Measurements from ENCODE around the gene LAG3.

Gene LAG3

DNA sequence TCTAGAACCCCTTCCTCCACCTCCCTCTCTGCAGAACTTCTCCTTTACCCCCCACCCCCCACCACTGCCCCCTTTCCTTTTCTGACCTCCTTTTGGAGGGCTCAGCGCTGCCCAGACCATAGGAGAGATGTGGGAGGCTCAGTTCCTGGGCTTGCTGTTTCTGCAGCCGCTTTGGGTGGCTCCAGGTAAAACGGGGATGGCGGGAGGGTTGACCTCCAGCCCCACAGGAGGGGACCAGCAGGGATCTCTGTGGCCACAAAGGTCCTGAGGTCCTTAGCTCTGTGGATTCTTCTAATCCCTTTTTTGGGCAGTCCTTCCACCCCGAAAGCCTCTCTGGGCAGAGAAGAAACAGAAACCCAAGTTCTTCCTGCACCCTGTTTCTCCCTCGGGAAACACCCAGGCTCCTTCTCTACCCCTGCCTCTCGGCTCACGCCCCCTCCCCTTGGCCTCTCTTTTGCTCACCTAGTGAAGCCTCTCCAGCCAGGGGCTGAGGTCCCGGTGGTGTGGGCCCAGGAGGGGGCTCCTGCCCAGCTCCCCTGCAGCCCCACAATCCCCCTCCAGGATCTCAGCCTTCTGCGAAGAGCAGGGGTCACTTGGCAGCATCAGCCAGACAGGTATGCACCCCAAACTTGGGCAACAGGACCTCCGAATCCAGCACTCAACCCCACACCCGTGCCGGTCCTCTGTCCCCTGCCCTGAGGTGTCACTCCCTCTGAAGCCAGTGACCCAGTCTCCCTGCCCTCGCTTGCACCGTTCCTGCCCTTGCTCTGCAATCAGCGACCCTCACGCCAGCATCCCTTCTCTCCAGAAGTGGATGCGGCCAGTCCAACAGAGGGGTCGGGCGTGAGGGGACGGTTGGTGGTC lies 638 bp downstream of the LAG3 start:
- no peak for DNase-seq

DNA sequence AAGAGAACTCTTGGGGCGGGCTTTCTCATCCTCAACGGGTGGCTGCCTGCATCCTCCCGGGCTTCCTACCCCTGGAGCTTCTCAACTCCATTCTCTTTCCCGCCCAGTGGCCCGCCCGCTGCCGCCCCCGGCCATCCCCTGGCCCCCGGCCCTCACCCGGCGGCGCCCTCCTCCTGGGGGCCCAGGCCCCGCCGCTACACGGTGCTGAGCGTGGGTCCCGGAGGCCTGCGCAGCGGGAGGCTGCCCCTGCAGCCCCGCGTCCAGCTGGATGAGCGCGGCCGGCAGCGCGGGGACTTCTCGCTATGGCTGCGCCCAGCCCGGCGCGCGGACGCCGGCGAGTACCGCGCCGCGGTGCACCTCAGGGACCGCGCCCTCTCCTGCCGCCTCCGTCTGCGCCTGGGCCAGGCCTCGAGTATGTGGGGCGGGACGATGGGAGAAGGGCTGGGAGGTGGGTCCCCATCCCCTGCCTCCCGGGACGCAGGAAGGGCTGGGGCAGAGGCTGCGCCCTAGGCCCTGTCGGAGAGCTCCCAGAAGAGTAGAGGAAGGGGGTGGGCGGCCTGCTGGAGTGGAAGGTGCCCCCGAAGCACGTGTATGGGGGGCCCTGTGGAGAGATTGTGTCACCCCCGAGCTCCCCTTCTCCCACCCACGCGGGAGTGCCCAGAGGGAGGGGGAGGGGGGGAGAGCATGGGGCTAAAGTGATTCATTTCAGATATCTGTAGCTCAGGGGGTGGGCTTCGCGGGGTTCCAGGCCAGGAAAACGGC lies 1.5 kb downstream of the LAG3 start:
- no peak for DNase-seq

DNA sequence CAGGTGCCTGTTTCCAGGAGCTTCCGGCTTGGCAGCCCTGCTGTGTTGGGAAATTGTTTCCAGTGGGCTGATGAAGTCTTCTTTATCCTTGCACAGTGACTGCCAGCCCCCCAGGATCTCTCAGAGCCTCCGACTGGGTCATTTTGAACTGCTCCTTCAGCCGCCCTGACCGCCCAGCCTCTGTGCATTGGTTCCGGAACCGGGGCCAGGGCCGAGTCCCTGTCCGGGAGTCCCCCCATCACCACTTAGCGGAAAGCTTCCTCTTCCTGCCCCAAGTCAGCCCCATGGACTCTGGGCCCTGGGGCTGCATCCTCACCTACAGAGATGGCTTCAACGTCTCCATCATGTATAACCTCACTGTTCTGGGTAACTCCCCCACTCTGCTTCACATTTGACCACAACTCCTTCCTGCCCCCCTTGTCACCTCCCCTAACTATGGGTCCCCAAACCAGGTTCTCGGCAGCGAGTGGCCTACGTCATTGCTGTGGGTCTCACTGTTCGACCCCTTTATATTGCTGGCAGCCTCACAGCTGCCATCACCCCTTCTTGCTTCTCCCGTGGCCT lies 2.3 kb downstream of the LAG3 start:
- no peak for DNase-seq

DNA sequence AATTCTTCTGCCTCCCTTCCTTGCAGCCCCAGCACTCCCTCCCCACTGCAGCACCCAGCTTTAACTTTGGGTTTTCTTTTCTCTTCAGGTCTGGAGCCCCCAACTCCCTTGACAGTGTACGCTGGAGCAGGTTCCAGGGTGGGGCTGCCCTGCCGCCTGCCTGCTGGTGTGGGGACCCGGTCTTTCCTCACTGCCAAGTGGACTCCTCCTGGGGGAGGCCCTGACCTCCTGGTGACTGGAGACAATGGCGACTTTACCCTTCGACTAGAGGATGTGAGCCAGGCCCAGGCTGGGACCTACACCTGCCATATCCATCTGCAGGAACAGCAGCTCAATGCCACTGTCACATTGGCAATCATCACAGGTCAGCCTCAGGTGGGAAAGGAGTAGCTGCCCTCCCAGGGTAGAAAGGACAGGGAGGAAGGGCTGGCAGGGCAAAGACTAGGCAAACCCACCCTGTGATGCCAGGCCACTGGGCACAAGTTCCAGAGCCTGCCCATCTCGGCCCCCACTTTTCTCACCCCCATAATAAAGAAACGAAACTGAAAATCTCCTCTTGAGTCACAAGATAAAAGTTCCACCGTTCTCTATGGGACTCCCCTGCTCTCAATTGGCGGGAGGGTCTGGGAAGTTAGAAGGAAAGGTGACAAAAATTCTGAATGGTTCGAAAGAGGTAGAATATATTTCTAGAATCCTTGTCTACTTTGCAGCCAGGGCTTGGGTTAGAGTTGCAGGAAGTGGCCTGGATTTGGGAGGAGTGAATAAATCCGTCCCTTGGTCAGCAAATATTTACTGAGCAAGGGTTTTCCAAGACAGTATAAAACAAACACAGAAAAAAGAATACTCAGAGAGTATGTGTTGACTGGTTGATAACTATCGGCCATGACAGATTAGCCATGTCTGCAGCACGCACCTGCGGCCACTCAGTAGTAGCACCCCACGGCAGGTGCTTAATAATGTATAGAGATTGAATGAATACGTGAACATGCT lies 3.2 kb downstream of the LAG3 start:
- no peak for DNase-seq

DNA sequence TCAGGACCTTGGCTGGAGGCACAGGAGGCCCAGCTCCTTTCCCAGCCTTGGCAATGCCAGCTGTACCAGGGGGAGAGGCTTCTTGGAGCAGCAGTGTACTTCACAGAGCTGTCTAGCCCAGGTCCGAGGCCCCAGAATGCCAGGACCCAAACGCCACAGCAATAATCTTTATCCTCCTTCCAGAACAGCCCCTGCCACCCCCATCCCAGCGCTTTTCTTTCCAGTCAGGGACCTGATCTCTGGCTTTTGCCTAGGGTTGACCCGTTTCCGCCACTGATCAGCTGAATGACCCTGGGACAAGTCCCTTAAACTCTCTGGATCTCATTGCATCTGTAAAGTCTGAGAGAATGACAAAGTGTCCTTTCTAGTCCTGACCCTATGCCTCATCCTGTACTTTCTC lies 5.1 kb downstream of the LAG3 start:
- no peak for DNase-seq

DNA sequence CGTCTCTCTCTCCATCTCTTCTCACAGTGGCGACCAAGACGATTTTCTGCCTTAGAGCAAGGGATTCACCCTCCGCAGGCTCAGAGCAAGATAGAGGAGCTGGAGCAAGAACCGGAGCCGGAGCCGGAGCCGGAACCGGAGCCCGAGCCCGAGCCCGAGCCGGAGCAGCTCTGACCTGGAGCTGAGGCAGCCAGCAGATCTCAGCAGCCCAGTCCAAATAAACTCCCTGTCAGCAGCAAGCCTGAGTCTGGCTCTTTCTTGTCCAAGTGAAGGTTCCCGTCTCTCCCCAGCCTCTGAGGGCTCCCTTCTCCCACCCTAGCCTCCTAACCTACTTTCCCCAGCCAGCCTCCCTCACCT lies 5.9 kb downstream of the LAG3 start:
- no peak for DNase-seq

DNA sequence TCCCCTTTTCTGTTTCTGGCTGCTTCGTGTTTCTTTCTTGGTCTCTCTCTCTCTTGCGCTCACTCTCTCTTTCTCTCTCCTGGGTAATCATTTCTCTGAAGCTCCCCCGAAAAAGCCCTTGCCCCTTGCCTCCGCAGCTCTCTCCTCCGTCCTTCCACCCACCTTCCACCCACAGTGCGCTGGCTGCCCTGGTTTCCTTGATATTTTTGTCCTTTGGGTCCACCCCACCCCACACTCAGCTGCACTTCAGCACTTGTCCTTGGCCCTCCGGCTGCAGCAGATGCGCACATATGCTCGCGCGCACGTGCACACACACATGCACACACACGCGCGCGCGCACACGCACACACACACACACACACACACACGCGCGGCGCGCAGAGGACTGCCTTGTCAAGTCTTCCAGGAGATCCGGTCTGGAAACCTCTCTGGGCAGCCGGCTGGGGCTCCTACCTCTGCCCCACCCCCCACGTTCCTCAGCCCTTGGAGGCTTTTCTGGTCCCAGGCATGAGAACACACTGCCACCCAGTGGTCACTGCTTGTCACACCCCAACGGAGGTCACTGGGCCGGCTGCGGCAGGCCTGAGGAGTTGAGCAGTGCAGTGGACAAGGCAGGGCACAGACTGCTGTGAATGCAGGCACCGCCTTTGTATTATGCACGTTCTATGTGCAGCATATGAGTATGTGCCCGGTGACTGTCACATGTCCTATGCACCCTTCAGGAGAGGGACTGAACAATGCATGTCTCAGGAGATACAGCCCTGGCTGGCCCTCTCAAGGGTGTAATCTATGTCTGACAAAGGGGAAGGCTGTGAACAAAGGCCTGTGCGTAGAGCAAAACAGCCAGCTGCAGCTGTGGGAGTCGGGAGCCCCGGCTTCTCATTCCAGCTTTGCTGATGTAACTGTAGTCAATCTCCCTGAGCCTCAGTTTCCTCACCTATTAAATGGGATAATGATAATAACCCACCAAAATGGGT lies 6.5 kb downstream of the LAG3 start:
- peak; percentile 91 for DNase-seq

DNA sequence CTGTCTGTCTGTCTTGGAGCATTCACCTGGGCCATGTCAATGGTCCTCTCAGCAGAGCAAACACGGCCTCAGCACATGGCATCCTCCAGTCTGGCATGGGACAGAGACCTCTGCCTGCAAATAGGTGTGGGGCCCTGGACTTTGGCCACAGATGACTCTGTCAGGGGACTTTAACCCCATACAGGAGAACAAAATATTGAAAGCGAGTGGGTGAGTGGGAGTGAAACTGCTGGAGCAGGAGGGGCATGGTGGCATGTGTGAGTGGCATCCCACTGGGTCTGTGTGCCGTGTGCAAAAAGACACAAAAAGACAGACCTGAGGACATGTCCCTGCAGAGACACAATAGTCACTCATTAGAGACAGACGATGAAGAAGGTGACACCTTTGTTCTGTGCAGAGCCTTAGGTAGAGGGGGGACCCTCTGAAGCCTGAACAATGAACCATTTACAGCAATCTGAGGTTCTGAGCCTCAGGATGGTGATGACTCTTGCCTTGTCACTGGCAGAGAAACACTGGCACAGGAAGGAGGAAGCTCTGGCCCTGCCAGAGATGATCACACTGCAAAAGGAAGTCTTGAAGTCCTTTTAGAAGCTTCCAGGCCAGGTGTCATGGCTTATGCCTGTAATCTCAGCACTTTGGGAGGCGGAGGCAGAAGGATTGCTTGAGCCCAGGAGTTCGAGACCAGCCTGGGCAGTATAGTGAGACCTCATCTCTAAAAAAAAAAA lies 7.5 kb downstream of the LAG3 start:
- no peak for DNase-seq

DNA sequence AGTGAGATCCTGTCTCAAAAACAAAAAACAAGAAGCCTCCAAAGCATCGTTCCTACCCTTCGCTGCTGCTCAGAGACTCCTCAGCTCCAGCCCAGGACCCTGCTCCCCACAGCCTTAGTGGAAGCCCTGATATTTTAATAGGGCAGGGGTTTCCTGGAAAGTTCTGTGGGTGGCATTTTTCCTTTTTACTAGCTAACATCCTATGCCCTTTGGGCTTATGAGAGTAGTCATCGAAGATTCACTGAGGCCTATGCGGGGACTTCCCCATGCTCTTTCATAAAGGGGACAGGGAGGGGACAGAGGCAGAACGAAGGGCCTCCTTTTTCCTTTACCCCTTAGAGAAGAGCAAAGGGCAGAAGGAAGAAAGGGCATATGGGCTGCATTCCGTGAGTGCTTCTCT lies 8.3 kb downstream of the LAG3 start:
- DNase-seq, result no peak

DNA sequence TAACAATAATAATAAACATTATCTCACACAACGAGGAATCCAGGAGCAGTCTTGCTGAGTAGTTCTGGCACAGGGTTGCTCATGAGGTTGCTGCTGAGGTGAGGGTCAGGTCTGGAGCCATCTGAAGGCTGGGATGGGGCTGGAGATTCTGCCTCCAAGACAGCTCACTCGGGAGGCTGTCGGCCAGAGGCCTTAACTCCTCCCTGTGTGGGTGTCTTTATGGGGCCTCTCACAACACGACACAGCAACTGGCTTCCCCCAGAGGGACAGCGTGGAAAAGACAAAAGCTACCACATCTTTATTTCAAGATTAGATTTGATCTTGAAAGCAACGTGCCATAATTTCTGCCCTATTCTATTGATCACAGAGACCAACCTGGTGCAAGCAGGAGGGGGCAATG lies 9.8 kb downstream of the LAG3 start:
- DNase-seq, result no peak

DNA sequence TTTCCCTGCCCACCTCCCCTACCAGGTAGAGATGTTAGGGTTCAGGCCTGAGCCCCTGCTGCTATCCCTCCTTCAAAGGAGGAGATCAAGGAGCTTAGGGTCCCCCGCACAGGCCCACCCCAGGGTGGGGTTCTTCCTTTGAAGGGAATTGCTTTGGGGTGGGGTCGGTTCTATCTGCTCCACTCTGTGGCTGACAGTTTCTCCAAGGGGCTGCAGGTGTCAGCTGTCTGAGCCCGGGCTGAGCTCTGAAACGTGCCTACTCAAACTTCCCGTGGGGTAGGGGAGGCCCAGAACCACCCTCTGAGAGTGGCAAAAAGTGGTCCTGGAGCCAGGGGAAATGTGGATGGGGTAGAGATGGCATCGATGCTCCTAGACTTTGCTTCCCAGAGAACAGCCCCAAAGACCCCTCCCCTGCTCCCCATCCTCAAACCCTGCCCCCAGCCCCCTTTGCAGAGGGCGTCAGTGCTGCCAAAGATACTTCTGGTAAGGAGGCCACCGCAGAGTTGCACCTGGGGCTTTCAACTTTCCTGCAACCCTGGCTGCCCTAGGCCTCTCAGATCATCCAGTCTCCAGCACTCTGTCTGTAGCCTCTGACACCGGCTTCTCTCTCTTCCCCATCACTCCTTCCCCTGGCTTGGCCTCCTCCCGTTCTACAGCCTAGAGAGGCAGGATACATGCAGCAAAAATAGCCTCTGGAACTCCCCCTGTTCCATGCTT lies 10.7 kb downstream of the LAG3 start:
- DNase-seq, result no peak

DNA sequence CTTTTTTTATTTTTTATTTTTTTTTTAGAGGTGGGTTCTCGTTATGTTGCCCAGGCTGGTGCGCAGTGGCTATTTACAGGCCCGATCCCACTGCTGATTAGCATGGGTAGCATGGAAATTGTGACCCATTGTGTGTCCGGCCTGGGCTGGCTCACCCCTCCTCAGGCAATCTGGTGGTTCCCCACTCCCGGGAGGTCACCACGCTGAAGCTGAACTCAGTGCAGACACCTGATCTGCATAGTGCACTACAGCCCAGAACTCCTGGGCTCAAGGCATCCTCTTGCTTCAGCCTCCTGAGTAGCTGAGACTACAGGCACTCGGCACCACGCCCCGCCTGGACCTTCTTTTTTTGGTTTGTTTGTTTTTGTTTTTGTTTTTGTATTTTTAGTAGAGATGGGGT lies 11.5 kb downstream of the LAG3 start:
- DNase-seq, result no peak

DNA sequence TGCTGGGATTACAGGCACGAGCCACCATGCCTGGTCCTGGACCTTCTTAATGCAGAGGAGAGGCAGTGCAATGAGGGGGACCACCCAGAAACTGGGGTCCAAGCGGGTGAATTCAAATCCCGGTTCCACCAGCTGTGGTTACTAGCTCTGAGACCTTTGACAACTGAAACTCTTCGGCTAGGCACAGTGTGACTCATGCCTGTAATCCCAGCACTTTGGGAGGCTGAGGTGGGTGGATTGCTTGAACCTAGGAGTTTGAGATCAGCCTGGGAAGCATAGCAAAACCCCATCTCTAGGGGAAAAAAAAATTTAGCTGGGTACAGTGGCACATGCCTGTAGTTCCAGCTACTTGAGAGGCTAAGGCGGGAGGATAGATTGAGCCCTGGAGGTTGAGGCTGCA lies 12.0 kb downstream of the LAG3 start:
- DNase-seq, result no peak

DNA sequence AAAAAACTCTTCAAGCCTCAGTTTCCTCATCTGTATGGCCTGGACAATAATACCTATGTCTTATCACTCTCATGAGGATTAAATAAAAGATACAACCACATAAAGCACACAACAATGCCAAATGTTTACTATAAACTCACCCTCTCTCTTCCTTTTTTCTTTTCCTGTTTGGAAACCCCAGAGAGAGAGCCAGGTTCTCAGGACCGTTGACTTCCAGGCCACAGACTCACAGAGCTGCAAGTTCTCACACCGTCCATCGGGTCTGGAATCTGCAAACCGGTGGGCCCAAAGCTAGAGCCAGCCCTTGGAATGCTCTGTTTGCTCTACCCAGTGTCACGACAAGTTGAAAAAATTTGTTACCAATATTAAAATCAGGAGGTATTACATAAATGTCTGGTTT lies 12.4 kb downstream of the LAG3 start:
- DNase-seq, result no peak

DNA sequence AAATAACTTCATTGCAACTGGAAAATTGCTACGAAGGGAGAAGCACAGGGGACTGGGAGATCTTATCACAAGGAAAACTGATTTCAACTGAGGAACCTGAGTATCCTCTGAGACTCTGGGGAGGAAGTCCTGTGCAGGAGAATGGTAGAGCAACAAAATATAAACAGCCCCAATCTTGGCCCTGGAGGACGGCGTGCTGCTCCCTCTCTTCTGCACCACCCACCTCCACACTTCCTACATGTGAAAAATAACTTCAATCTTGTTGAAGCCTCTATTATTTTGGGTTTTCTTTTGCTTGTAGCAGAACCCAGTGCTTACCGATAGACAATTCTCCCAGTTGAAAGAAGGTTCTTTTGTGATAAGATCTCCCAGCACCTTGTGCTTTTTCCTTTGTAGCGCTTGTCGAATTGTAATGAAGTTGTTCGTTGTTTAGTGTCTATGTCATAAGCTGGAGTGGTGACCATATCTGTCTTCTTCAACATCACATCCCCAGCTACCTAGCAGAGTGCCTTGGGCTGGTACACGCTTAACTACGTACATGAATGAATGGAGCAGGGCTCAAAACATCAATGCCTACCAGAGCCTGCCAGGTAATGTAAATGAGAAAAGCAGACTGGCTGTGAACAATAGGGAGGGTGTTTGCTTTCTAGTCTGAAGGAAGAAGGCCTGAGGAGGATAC lies 14.2 kb downstream of the LAG3 start:
- no peak for DNase-seq

DNA sequence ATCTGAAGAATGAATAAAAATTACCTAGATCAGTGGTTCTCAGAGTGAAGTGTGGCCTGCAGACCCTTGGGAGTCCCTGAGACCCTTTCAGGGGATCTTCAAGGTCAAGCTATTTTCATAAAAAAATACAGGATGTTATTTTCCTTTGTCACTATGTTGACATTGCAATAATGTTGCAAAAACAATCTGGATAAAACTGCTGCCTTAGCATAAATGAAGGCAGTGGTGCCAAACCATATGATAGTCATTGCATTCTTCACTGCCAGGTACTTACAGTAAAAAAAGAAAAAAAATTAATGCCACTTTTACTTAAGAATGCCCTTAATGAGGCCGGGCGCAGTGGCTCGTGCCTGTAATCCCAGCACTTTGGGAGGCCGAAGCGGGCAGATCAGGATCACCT lies 15.0 kb downstream of the LAG3 start:
- no peak for DNase-seq

DNA sequence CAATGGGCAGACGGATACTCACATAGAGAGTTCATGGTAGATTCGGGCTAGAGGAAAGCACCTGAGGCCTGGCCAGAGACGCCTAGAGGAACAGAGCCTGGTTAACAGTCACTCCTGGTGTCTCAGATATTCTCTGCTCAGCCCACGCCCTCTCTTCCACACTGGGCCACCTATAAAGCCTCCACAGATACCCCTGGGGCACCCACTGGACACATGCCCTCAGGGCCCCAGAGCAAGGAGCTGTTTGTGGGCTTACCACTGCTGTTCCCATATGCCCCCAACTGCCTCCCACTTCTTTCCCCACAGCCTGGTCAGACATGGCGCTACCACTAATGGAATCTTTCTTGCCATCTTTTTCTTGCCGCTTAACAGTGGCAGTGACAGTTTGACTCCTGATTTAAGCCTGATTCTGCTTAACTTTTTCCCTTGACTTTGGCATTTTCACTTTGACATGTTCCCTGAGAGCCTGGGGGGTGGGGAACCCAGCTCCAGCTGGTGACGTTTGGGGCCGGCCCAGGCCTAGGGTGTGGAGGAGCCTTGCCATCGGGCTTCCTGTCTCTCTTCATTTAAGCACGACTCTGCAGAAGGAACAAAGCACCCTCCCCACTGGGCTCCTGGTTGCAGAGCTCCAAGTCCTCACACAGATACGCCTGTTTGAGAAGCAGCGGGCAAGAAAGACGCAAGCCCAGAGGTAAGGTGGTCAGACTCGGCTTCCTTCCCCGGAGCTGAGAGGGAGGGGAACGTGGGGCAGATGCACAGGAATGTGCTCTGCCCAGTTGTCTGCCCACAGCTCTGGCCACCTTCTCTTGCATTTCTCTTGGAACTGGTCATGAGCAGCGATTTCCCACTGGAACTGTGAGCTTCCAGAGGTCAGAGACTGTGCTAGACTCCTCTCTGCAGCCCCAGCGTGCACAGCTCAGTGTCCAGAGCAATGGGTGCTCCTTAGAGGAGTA lies 16.9 kb downstream of the LAG3 start, which contains the start of gene CD4:
Gene CD4 (plus strand): TSS at position 557 of the 953 bp plus-strand sequence. CDS start 10,611 bp downstream, outside the sequence.
- no peak for DNase-seq

DNA sequence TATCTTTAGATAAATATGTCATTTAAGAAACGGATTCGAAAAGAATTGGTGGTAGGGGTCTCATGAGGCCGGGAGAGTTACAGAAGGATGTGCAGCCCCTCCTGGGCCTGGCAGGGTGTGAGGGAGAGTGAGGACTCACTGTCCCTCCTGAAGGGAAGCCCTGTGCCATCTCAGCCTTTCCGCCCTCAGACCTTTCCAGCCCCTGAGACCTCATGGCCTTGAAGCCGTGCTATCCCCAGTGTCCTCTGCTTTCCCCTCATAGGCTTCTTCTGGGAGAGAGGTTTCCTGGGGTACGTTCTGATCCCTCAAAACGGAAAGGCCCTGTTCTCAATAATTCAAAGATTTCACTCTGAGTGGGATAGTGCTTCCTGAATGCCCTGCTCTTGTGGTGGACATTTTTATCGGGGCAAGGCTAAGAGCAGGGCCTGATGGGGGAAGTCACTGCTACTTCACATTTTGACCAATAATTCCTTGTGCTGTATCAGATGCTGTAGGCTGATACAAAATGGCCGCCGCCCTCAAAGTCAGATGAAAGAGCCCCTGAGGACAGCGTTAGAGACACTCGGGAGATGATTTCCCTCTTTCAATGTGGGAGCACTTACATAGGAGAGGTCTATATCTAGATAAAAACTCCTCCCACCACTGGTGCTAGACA lies 18.3 kb downstream of the LAG3 start:
- DNase-seq, result no peak

Measured in NCI-H345 (cell line).